A549 (cell line): ENCODE measurements around the gene TMEM45A.

Experiments used
- CTCF ChIP-seq: fragments of >200 bp; sonication (Bioruptor Twin); formaldehyde crosslinking; IDR thresholded peaks from 3 replicates; pipeline ENCODE4 v1.5.1; 2016
- E2F6 ChIP-seq: IDR thresholded peaks from 2 replicates; pipeline ENCODE4 v1.6.1; 2012; ENCODE audit warnings: low read depth, borderline replicate concordance
- EP300 ChIP-seq, 2 experiments: fragments of >200 bp; sonication (Bioruptor Twin); formaldehyde crosslinking; IDR thresholded peaks; 2 replicates in 1 of 2; 3 replicates in 1 of 2; pipeline ENCODE4 v1.6.1; 2016 to 2017
- POLR2A ChIP-seq: IDR thresholded peaks from 2 replicates; pipeline ENCODE4 v1.6.1; 2012; ENCODE audit warnings: mild to moderate bottlenecking, low read length
- RAD21 ChIP-seq, 2 experiments: fragments of >200 bp in 1 of 2; sonication (Bioruptor Twin) in 1 of 2; formaldehyde crosslinking in 1 of 2; IDR thresholded peaks in 1 of 2; conservative IDR thresholded peaks in 1 of 2; 2 replicates in 1 of 2; 3 replicates in 1 of 2; pipeline ENCODE4 v1.6.1; 2012 to 2018; ENCODE audit warnings: inconsistent platforms in 1 of 2
- RCOR1 ChIP-seq: fragments of 150-350 bp; IDR thresholded peaks from 2 replicates; pipeline ENCODE4 v1.6.1; 2014; ENCODE audit warnings: antibody characterized with exemption, low read length, low read depth
- RNF2 ChIP-seq: fragments of 200-600 bp; sonication (generic); IDR thresholded peaks from 2 replicates; pipeline ENCODE4 v1.6.1; 2016; ENCODE audit warnings: low read depth, mild to moderate bottlenecking, antibody characterized with exemption, moderate library complexity, borderline replicate concordance

- TF ChIP-seq POLR2A: no peak
- TF ChIP-seq RCOR1: no peak
- TF ChIP-seq RAD21 (conservative IDR thresholded peaks at IDR 0.05 in 1 of 2, IDR thresholded peaks at IDR 0.05 in 1 of 2): no peak
- no peak for TF ChIP-seq EP300 (IDR thresholded peaks at IDR 0.05)
- no peak for TF ChIP-seq CTCF
- TF ChIP-seq E2F6: no peak
- TF ChIP-seq RNF2: no peak
Measured at GRCh38 chr3:100600181-100601042, 108.0 kb downstream of the TMEM45A start.
